Ishikawa (cell line): ENCODE data around the gene NTM.

Experiments
- CEBPB ChIP-seq: IDR thresholded peaks from 2 replicates; pipeline ENCODE4 v1.6.1; 2012
- CREB1 ChIP-seq: IDR thresholded peaks from 2 replicates; pipeline ENCODE4 v1.6.1; 2012; ENCODE audit warnings: low read depth
- EGR1 ChIP-seq: IDR thresholded peaks from 2 replicates; pipeline ENCODE4 v1.6.1; 2012
- EP300 ChIP-seq: IDR thresholded peaks from 2 replicates; pipeline ENCODE4 v1.6.1; 2012; ENCODE audit warnings: borderline replicate concordance
- FOXM1 ChIP-seq: IDR thresholded peaks from 2 replicates; pipeline ENCODE4 v1.6.1; 2012; ENCODE audit warnings: low read depth, borderline replicate concordance
- NFIC ChIP-seq: IDR thresholded peaks from 2 replicates; pipeline ENCODE4 v1.6.1; 2012
- RAD21 ChIP-seq: IDR thresholded peaks from 2 replicates; pipeline ENCODE4 v1.6.1; 2012; ENCODE audit warnings: low read depth
- TAF1 ChIP-seq: IDR thresholded peaks from 2 replicates; pipeline ENCODE4 v1.6.1; 2012; ENCODE audit warnings: low read depth, mild to moderate bottlenecking
- TCF12 ChIP-seq: IDR thresholded peaks from 2 replicates; pipeline ENCODE4 v1.6.1; 2012; ENCODE audit warnings: low read depth
- TEAD4 ChIP-seq: IDR thresholded peaks from 2 replicates; pipeline ENCODE4 v1.6.1; 2012
- YY1 ChIP-seq: IDR thresholded peaks from 2 replicates; pipeline ENCODE4 v1.6.1; 2012; ENCODE audit warnings: low read depth
- ZBTB7A ChIP-seq: IDR thresholded peaks from 2 replicates; pipeline ENCODE4 v1.6.1; 2012; ENCODE audit warnings: low read depth
- TF ChIP-seq, protein P1 (sequence below): IDR thresholded peaks from 2 replicates; pipeline ENCODE4 v1.6.1; 2012
- TF ChIP-seq, protein P2 (sequence below): IDR thresholded peaks from 2 replicates; pipeline ENCODE4 v1.6.1; 2012; ENCODE audit warnings: low read depth, mild to moderate bottlenecking
- TF ChIP-seq, protein P3 (sequence below): IDR thresholded peaks from 2 replicates; pipeline ENCODE4 v1.6.1; 2012

The NTM gene

DNA sequence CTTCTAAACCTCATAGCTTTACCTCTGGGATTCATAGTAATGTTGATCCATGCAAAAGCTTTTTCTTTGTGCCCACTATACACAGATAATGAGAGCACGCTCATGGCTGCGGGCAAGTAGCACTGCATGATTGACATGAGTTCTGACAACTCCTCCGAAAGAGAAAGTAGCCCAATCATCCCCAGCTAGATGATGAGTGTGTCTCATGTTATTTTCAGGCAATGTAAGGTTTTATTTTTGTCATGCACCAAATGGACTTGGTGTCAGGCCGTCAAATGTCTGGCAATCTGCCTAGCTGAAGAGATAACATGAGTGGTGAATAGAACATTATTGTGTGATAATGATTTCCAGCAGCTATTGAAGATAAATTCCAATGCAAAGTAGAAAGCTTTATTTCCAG is 662.6 kb downstream of the NTM start:
- TF ChIP-seq, protein P1, sequence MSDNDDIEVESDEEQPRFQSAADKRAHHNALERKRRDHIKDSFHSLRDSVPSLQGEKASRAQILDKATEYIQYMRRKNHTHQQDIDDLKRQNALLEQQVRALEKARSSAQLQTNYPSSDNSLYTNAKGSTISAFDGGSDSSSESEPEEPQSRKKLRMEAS, result no peak
- TF ChIP-seq, protein P2, sequence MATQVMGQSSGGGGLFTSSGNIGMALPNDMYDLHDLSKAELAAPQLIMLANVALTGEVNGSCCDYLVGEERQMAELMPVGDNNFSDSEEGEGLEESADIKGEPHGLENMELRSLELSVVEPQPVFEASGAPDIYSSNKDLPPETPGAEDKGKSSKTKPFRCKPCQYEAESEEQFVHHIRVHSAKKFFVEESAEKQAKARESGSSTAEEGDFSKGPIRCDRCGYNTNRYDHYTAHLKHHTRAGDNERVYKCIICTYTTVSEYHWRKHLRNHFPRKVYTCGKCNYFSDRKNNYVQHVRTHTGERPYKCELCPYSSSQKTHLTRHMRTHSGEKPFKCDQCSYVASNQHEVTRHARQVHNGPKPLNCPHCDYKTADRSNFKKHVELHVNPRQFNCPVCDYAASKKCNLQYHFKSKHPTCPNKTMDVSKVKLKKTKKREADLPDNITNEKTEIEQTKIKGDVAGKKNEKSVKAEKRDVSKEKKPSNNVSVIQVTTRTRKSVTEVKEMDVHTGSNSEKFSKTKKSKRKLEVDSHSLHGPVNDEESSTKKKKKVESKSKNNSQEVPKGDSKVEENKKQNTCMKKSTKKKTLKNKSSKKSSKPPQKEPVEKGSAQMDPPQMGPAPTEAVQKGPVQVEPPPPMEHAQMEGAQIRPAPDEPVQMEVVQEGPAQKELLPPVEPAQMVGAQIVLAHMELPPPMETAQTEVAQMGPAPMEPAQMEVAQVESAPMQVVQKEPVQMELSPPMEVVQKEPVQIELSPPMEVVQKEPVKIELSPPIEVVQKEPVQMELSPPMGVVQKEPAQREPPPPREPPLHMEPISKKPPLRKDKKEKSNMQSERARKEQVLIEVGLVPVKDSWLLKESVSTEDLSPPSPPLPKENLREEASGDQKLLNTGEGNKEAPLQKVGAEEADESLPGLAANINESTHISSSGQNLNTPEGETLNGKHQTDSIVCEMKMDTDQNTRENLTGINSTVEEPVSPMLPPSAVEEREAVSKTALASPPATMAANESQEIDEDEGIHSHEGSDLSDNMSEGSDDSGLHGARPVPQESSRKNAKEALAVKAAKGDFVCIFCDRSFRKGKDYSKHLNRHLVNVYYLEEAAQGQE, result no peak
- TF ChIP-seq TCF12, result no peak
- TF ChIP-seq, protein P3, sequence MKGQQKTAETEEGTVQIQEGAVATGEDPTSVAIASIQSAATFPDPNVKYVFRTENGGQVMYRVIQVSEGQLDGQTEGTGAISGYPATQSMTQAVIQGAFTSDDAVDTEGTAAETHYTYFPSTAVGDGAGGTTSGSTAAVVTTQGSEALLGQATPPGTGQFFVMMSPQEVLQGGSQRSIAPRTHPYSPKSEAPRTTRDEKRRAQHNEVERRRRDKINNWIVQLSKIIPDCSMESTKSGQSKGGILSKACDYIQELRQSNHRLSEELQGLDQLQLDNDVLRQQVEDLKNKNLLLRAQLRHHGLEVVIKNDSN, result no peak
- no peak for TF ChIP-seq YY1
- no peak for TF ChIP-seq NFIC
- no peak for TF ChIP-seq FOXM1
- TF ChIP-seq EGR1, result no peak
- no peak for TF ChIP-seq TEAD4
- TF ChIP-seq TAF1, result no peak
- no peak for TF ChIP-seq RAD21
- TF ChIP-seq ZBTB7A, result no peak
- no peak for TF ChIP-seq CREB1
- no peak for TF ChIP-seq CEBPB
- no peak for TF ChIP-seq EP300

DNA sequence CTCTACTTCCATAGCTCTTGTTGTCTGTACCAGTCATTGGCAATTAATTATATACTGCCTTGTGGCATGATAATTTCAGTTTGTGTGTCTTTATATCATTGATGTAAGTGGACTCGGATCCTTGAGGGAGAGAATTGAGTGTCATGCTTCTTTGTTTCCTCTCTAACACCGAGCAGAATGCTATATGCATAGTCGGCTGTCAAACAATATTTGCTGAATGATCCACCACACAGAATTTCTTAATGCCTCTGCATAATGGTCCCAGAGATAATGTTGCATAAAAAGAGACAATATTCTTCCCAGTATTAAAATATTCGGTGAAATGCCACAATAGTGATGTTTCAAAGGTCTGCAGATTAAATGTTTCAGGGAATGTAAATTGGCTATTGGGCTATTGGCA is 664.8 kb downstream of the NTM start:
- TF ChIP-seq CREB1 (no peak), FOXM1 (no peak), EP300 (no peak), TCF12 (no peak), YY1 (no peak), NFIC (no peak)

DNA sequence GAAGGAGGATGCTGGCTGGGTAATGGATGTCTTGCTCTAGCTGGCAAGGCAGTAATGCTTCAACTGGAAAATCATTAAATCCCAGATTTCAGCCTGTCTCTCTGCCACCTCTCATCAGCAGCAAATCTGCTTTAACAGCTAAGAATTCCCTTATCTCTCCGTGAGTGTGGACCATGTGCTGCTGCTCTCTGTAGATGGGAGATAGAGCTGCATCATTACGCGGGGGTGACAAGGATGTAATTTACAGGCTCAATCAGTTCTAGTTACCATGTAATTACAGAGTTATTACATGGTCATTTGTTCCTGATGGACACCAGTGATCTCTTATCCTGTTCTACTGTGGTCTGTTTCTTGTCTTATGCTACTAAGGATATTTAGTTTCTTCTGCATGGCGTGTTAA is 665.4 kb downstream of the NTM start:
- TF ChIP-seq, protein P1, result no peak
- TF ChIP-seq YY1 (no peak), EGR1 (no peak), EP300 (no peak), TAF1 (no peak), CEBPB (no peak), NFIC (no peak), TEAD4 (no peak), ZBTB7A (no peak), FOXM1 (no peak), RAD21 (no peak)
- TF ChIP-seq, protein P3, result no peak
- TF ChIP-seq, protein P2, result no peak

DNA sequence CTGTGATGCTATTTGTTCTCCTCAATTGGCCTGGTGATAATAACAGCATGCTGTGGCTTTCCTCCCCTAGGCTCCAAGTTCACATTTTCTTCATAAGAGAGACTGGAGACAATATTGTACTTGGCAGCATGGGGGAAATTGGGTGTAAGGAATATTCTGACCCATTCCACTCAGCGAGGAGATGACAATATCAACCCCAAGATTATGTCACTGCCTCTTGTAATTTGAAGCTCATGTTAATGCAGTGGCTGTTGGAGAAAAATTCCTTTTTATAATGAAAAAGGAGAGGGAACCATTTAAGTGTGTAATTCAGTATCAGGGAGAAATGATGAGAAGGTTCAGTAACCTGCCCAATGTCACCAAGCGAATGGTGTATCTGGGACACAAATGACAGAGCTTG is 665.8 kb downstream of the NTM start:
- TF ChIP-seq, protein P1, result no peak
- no peak for TF ChIP-seq FOXM1

DNA sequence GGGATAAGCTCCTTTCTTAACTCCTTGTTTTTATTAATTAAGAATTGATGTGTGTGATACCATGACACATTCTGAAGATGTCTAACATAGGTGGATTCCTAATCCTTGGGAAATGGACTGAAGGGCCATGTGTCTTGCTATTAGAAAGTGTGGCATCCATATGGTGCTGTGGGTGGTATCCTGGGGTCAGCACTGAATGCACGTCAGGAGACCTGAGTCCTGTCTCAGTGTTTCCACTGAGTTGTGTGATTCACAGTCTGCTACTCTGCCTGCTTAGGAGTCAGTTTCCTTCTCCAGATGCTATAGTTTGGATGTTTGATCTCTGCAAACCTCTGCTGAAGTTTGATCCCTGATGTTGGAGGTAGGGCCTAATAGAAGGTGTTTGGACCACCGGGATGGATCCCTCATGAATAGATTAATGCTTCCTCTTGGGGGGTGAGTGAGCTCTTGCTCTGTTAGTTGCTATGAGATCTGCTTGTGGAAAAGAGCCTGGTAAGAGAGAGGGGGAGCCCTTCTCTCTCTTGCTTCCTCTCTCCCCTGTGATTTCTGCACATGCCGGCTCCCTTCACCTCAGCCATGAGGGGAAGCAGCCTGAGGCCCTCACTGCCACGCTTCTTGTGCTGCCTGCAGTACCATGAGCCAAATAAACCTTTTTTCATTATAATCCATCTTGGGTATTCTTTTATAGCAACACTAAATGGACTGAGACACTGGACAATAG is 666.5 kb downstream of the NTM start:
- no peak for TF ChIP-seq CEBPB
- TF ChIP-seq NFIC, result no peak
- TF ChIP-seq TAF1, result no peak
- TF ChIP-seq, protein P2, result no peak
- no peak for TF ChIP-seq EGR1
